ENCODE results near the gene TIRAP.

DNA sequence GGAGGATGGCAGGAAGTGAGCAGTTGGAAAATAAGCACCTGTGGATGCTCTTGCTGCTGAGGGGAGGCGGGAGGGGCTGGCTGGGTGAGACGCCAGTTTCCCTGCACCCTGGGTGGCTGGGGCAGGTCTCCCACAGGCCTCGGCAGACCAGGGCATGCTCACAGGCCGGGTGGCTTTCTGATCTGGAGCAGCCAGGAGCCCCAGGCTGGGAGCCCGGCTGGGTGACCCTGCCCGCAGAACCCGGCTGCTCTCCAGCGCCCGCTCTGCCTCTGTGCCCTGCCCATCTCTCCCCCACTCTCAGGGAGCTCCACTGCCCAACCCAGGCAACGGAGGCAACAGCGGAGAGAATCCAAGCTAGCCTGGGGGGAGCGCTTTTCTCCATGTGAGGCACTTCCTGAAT lies 45.6 kb downstream of the TIRAP start:
- TF ChIP-seq CTCF (IDR thresholded peaks at IDR 0.05) (no peak), POLR2A (IDR thresholded peaks at IDR 0.05) (no peak)

All from testis (tissue), 2 donors.